ENCODE results near the gene CPZ. TPM values are rescaled to one million over a fixed set of nuclear protein-coding genes. Genes with fewer than 3 reads are reported as not detected.

Gene CPZ
- total and polyA plus RNA-seq, 10 of the 15 experiments (the other 5 are each of a cell fraction or from before 2014, with no cell fraction given) = not detected

DNA sequence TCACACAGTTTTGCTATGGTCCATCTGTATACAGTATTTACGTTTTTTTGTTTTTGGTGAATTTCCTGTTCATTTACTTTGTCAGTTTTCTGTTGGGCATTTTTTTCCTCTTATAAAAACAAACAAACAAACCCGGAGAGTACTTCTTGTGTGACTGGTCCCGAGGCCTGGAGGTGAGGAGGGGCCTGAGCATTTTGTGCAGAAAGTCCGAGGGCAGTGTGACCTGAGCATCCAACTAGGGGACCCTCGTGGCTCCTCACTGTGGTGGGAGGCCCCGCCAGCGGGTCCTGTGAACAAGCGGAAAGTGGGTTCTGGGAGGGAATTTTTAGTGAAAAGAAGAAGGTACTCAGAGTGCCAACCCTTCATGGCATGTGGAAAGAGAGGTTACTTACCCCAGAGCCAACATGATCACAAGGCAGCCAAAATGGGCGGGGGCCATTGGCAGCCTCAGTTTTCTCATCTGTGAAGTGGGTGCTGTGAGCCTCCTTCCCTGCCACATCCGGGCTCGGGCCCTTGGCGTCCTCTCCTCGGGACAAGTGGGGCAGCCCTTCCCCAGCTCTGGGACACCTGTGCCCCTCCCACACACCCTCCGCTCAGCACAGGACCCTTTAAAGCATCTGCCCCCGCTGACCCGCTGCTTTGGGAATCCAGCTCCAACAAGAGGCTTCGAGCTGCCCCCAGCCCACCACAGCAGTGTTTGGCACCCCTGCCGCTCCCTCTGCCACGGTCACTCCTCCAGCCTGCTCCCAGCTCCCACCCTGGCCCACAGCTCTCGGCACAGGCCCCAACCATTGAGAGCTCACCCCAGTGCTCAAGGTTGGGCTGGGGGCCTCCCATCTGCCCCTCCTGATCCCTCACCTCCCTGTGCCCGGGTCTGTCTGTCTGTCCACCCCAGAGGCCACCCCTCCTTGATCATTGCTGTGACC, 35.2 kb upstream of the CPZ start:
- H3K4me2 ChIP-seq (ENCODE audit: control insufficient read depth, insufficient read depth) = no peak overlapping the region
- no peaks in the 10 kb centered on the region for H3K79me2 ChIP-seq (ENCODE audit: control insufficient read depth, insufficient read depth, low read length)
- ChIA-PET POLR2A (interaction anchor here (0.6 kb wide), 1 partner anchor 391 kb away, joined by 3 read pairs; no protein-coding TSS in a partner anchor), SMC1A (ENCODE audit: uncharacterized antibody, unreplicated experiment) (interaction anchor here (0.6 kb wide), 1 partner anchor 10 kb away, joined by 3 read pairs; no protein-coding TSS in a partner anchor), RAD21 (ENCODE audit: unreplicated experiment) (no interaction called here), CTCF (interaction anchor here (0.5 kb wide), 1 partner anchor 1427 kb away, joined by 3 read pairs; no protein-coding TSS in a partner anchor)
- 29% methylated on average over 21 of the region's 21 CpGs for WGBS (ENCODE audit: insufficient coverage, insufficient replicate concordance, low lambda C conversion rate, missing lambda C conversion rate)
- no TSS peak for BruUV-seq (replicated peaks)
- H3K9me3 ChIP-seq (replicated peaks; ENCODE audit: control insufficient read depth, insufficient read depth, low read length) = no peaks in the 10 kb centered on the region
- no peak overlapping the region for H3K27ac ChIP-seq (ENCODE audit: control insufficient read depth, insufficient read depth)
- H3K27me3 ChIP-seq (replicated peaks in 1 of 2; ENCODE audit: control insufficient read depth in 2 of 2, insufficient read depth in 2 of 2, low read length in 1 of 2) = no peaks in the 10 kb centered on the region
- DNase-seq (ENCODE audit: low read depth, low spot score) = no peak
- no peaks in the 10 kb centered on the region for H4K20me1 ChIP-seq (ENCODE audit: control insufficient read depth, insufficient read depth)
- no peak overlapping the region for H2AFZ ChIP-seq (ENCODE audit: control insufficient read depth, low read depth, low read length)
- H3K4me1 ChIP-seq (ENCODE audit: control insufficient read depth, insufficient read depth, low read length) = no peaks in the 10 kb centered on the region
- TF ChIP-seq, protein P1, sequence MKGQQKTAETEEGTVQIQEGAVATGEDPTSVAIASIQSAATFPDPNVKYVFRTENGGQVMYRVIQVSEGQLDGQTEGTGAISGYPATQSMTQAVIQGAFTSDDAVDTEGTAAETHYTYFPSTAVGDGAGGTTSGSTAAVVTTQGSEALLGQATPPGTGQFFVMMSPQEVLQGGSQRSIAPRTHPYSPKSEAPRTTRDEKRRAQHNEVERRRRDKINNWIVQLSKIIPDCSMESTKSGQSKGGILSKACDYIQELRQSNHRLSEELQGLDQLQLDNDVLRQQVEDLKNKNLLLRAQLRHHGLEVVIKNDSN (IDR thresholded peaks at IDR 0.05; ENCODE audit: borderline replicate concordance, extremely low read length, insufficient read depth, low read depth, low read length) = no peak
- TF ChIP-seq, protein P2, sequence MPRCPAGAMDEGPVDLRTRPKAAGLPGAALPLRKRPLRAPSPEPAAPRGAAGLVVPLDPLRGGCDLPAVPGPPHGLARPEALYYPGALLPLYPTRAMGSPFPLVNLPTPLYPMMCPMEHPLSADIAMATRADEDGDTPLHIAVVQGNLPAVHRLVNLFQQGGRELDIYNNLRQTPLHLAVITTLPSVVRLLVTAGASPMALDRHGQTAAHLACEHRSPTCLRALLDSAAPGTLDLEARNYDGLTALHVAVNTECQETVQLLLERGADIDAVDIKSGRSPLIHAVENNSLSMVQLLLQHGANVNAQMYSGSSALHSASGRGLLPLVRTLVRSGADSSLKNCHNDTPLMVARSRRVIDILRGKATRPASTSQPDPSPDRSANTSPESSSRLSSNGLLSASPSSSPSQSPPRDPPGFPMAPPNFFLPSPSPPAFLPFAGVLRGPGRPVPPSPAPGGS (IDR thresholded peaks at IDR 0.05; ENCODE audit: borderline replicate concordance, insufficient read depth, low read depth, low read length, poor library complexity, severe bottlenecking) = no peak
- TF ChIP-seq CBFB (IDR thresholded peaks at IDR 0.05; ENCODE audit: low read depth) (no peak), SUZ12 (IDR thresholded peaks at IDR 0.05; ENCODE audit: unreplicated experiment) (no peak), BRCA1 (IDR thresholded peaks at IDR 0.05; ENCODE audit: low read depth, low read length) (no peak), MEF2B (IDR thresholded peaks at IDR 0.05; ENCODE audit: partially characterized antibody, poor library complexity, severe bottlenecking) (no peak)
- intact Hi-C loops (cut with micrococcal nuclease; ENCODE audit: unreplicated experiment) = no loop called here
- no peak for FAIRE-seq
- no peak for ATAC-seq
- no peak overlapping the region for H3K9ac ChIP-seq (ENCODE audit: control insufficient read depth, insufficient read depth, low read length)
- no peaks in the 10 kb centered on the region for H3K36me3 ChIP-seq (ENCODE audit: control insufficient read depth in 2 of 2, insufficient read depth in 2 of 2, low read length in 1 of 2)
- no peak overlapping the region for H3K4me3 ChIP-seq
- in situ Hi-C loops (cut with MboI) = no loop called here

Data from GM12878 (cell line).